Karpas-422 (cell line): ENCODE data around the gene FBLN5. TPM values are rescaled to one million over a fixed set of nuclear protein-coding genes. Genes with fewer than 3 reads are reported as not detected.

ENCODE experiments used
- DNase-seq: peaks from one replicate; pipeline ENCODE4 v3.0.0-alpha.2; 2015
- H2AFZ ChIP-seq: fragments of 200-600 bp; sonication (generic); 2 replicates; pipeline ENCODE4 v1.6.1; 2014; ENCODE audit warnings: antibody characterized with exemption, low read length, mixed read lengths
- H3K27ac ChIP-seq: fragments of 200-600 bp; sonication (generic); 2 replicates; pipeline ENCODE4 v1.5.1; 2014; ENCODE audit warnings: mild to moderate bottlenecking, low read length, moderate library complexity
- H3K27me3 ChIP-seq: fragments of 200-600 bp; sonication (generic); 2 replicates; pipeline ENCODE4 v1.6.1; 2014; ENCODE audit warnings: low read length, mixed read lengths
- H3K36me3 ChIP-seq: fragments of 200-600 bp; sonication (generic); 2 replicates; pipeline ENCODE4 v1.6.1; 2014; ENCODE audit warnings: low read length, mixed read lengths; ENCODE audit not compliant: insufficient read depth
- H3K4me1 ChIP-seq: fragments of 200-600 bp; sonication (generic); 2 replicates; pipeline ENCODE4 v1.6.1; 2014; ENCODE audit warnings: mild to moderate bottlenecking, low read length, mixed read lengths
- H3K4me2 ChIP-seq: fragments of 200-600 bp; sonication (generic); 2 replicates; pipeline ENCODE4 v1.6.1; 2014; ENCODE audit warnings: low read length, low read depth, mild to moderate bottlenecking; ENCODE audit not compliant: poor library complexity, severe bottlenecking
- H3K4me3 ChIP-seq: fragments of 200-600 bp; sonication (generic); 2 replicates; pipeline ENCODE4 v1.5.1; 2014; ENCODE audit warnings: mild to moderate bottlenecking, antibody characterized with exemption, low read length, mixed read lengths
- H3K79me2 ChIP-seq: fragments of 200-600 bp; sonication (generic); 2 replicates; pipeline ENCODE4 v1.6.1; 2014; ENCODE audit warnings: mild to moderate bottlenecking, low read length, mixed read lengths
- H3K9ac ChIP-seq: fragments of 200-600 bp; sonication (generic); 2 replicates; pipeline ENCODE4 v1.6.0; 2014; ENCODE audit warnings: low read length
- H3K9me2 ChIP-seq: fragments of 200-600 bp; sonication (generic), shearing (Covaris generic); replicated peaks from 2 replicates; pipeline ENCODE4 v1.6.0; 2014; ENCODE audit warnings: mild to moderate bottlenecking, low read length, moderate library complexity; ENCODE audit not compliant: insufficient read depth
- H3K9me3 ChIP-seq: fragments of 300-700, 200-600 bp; sonication (generic); 2 replicates; pipeline ENCODE4 v1.6.1; 2014; ENCODE audit warnings: low read length, mixed read lengths
- H4K20me1 ChIP-seq: fragments of 200-600 bp; sonication (generic); 2 replicates; pipeline ENCODE4 v1.6.1; 2014; ENCODE audit warnings: mild to moderate bottlenecking, antibody characterized with exemption, low read length, low read depth; ENCODE audit not compliant: insufficient read depth
- total RNA-seq: library from RNA; depleted of rRNA; stranded (reverse); fragments of >200 nt; shearing (Covaris generic); gene quantifications from 2 replicates; pipeline ENCODE4 v1.2.3, GENCODE V29; 2014; ENCODE audit warnings: low replicate concordance

Gene FBLN5
- total RNA-seq, 1 experiment from 2014 or later, result not detected

DNA sequence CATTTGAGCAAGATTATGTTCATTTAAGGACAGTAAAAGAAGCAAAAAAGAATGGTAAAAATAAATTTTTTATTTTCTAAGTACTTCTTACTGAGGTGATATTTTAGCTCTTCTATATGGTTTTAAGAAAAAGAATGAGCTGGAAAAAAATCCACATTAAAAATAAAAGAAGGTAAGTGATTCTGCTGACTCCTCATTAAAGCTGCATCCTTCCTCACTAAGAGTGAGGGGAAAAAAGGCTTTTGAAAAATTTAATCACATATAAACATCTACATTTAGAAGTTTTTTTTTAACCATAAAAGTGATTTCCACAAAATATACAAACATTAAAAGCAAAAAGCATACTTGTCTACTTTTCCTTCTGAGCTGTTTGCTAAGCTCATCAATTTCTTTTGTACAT is 28.3 kb upstream of the FBLN5 start:
- no peaks in the 10 kb centered on the region for H3K79me2 ChIP-seq
- H2AFZ ChIP-seq, result no peak overlapping the region
- no peak overlapping the region for H3K4me3 ChIP-seq
- H3K36me3 ChIP-seq, result peaks cover 26% of the 10 kb centered on the region
- H3K9me2 ChIP-seq, result no peaks in the 10 kb centered on the region
- no peaks in the 10 kb centered on the region for H3K4me1 ChIP-seq
- no peak for DNase-seq
- no peak overlapping the region for H3K27ac ChIP-seq
- H3K9ac ChIP-seq, result no peak overlapping the region
- H3K9me3 ChIP-seq, result no peaks in the 10 kb centered on the region
- no peaks in the 10 kb centered on the region for H3K27me3 ChIP-seq
- no peak overlapping the region for H3K4me2 ChIP-seq
- no peaks in the 10 kb centered on the region for H4K20me1 ChIP-seq

DNA sequence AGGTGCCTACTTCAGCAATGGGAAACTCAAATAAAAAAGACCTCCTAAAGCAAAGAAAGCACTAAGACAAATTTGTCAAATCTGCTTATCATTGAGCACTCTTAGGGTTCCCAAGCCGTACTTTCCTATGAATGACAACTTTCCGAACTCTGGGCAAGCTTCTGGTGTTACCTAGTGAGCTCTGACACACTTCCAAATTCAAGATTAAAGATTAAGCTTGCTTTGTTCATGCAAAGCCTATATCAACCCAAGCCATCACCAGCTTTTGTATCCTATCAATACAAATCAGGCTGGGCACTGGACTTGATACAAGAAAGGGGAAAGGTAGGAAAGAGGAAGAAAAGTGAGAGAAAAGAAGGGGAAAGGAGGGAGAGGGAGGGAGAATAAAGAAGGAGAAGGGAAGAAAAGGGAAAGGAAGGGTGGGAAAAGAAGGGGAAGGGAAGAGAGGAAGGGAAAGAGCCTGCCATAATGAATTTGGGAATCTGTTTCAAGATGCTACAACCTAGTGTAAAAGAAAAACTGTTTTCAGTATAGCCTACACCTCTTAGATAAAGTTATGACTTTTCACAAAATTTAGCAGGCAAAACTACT is 23.8 kb upstream of the FBLN5 start:
- no peak overlapping the region for H3K4me2 ChIP-seq
- H3K9me2 ChIP-seq, result no peaks in the 10 kb centered on the region
- H3K4me3 ChIP-seq, result no peak overlapping the region
- H3K36me3 ChIP-seq, result peaks cover 43% of the 10 kb centered on the region
- H3K9me3 ChIP-seq, result no peaks in the 10 kb centered on the region
- H4K20me1 ChIP-seq, result no peaks in the 10 kb centered on the region
- no peak overlapping the region for H3K9ac ChIP-seq
- DNase-seq, result no peak
- no peak overlapping the region for H2AFZ ChIP-seq
- no peaks in the 10 kb centered on the region for H3K27me3 ChIP-seq
- no peaks in the 10 kb centered on the region for H3K79me2 ChIP-seq
- H3K4me1 ChIP-seq, result peaks cover 9% of the 10 kb centered on the region
- H3K27ac ChIP-seq, result no peak overlapping the region

DNA sequence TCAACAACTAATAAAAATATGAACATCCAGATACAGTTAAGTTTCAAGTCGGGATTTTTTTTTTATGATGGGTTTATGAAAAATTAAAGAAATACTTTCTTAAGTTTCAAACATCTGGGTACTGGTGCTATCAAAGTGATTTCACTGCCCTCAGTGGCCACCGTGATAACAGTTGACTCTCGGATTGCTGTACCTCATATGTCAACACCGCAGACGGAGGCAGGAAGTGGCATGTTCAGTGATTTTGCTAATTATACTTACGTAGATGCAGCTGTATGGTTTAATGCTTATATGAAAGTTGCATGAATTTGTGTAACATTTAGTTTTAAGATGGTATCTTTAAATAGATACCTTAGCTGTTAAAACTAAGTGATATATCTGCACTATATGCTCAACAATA is 20.8 kb upstream of the FBLN5 start:
- Histone ChIP-seq H3K27ac (no peak overlapping the region), H3K27me3 (no peaks in the 10 kb centered on the region), H3K36me3 (peaks cover 27% of the 10 kb centered on the region), H3K9me2 (no peaks in the 10 kb centered on the region), H3K4me3 (no peak overlapping the region), H4K20me1 (no peaks in the 10 kb centered on the region), H3K9me3 (no peaks in the 10 kb centered on the region), H3K79me2 (no peaks in the 10 kb centered on the region), H2AFZ (no peak overlapping the region), H3K4me1 (peaks cover 9% of the 10 kb centered on the region), H3K4me2 (no peak overlapping the region), H3K9ac (no peak overlapping the region)
- DNase-seq, result no peak

DNA sequence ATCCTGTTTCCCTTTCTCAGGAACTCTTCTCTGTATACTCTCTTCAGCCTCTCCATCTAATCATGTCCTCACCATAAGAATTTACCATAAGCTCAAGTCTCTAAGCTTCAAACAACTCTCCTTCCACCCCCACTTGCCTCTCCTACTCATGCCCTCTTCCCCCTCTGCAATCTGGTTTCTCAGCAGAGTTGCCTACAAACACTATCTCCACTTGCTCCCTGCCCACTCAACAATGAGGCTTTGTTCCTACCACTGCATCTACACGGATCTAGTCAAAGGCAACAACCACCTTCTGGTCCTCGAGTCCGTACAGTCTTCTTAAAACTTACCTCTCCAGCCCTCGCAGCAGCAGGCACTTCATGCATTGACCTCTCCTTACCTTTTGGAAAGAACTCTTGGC is 17.2 kb upstream of the FBLN5 start:
- Histone ChIP-seq H3K4me2 (no peak overlapping the region), H4K20me1 (no peaks in the 10 kb centered on the region), H3K9me3 (no peaks in the 10 kb centered on the region), H3K4me1 (peaks cover 9% of the 10 kb centered on the region), H3K27me3 (no peaks in the 10 kb centered on the region), H3K79me2 (no peaks in the 10 kb centered on the region), H2AFZ (no peak overlapping the region), H3K27ac (no peak overlapping the region), H3K4me3 (no peak overlapping the region), H3K9me2 (no peaks in the 10 kb centered on the region), H3K36me3 (peaks cover 15% of the 10 kb centered on the region), H3K9ac (no peak overlapping the region)
- no peak for DNase-seq

DNA sequence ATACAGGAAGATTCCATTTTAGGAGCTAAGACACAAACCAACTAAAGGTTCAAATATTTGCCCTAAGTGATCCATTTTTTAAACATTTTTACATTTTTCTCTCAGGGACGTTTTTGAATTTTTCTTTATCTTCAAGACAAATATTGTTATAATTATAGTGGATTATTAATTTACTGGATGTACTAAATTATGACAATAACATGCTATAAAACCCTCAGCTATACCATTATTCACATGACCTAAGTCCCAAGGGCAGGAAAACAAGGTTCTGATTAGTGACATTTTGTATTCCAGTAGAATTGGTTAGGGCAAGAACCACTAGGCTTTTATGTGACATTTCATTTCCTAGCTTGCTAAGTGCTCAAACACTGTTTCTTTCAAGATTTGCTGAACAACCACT is 16.5 kb upstream of the FBLN5 start:
- peaks cover 8% of the 10 kb centered on the region for H3K36me3 ChIP-seq
- no peaks in the 10 kb centered on the region for H3K79me2 ChIP-seq
- no peaks in the 10 kb centered on the region for H3K9me3 ChIP-seq
- H3K9ac ChIP-seq, result no peak overlapping the region
- H3K4me2 ChIP-seq, result no peak overlapping the region
- no peaks in the 10 kb centered on the region for H4K20me1 ChIP-seq
- H3K27me3 ChIP-seq, result no peaks in the 10 kb centered on the region
- peaks cover 9% of the 10 kb centered on the region for H3K4me1 ChIP-seq
- no peak overlapping the region for H3K27ac ChIP-seq
- no peaks in the 10 kb centered on the region for H3K9me2 ChIP-seq
- H2AFZ ChIP-seq, result no peak overlapping the region
- H3K4me3 ChIP-seq, result no peak overlapping the region
- no peak for DNase-seq

DNA sequence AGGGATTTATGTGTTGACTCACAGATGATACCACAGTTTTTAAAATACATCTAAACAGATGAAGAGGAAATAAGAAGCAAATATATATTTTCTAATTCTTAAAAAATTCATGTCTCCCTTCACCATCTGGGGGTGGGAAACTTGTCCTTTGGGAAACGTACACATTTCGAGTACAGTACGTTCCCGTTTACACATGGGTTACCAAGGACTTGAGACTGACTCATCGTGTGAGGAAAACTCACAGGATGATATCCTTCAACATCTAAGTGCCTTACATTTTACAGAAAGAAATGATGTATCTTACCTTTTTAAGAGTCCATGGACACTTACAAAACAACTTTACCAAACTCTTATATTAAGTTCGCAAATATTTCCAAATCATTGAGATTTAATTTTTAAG is 16.0 kb upstream of the FBLN5 start:
- Histone ChIP-seq H4K20me1 (no peaks in the 10 kb centered on the region), H3K4me1 (peaks cover 6% of the 10 kb centered on the region), H3K9ac (no peak overlapping the region), H2AFZ (no peak overlapping the region), H3K79me2 (no peaks in the 10 kb centered on the region), H3K4me3 (no peak overlapping the region), H3K27me3 (no peaks in the 10 kb centered on the region), H3K9me3 (no peaks in the 10 kb centered on the region), H3K4me2 (no peak overlapping the region), H3K9me2 (no peaks in the 10 kb centered on the region), H3K27ac (no peak overlapping the region), H3K36me3 (peaks cover 3% of the 10 kb centered on the region)
- no peak for DNase-seq

DNA sequence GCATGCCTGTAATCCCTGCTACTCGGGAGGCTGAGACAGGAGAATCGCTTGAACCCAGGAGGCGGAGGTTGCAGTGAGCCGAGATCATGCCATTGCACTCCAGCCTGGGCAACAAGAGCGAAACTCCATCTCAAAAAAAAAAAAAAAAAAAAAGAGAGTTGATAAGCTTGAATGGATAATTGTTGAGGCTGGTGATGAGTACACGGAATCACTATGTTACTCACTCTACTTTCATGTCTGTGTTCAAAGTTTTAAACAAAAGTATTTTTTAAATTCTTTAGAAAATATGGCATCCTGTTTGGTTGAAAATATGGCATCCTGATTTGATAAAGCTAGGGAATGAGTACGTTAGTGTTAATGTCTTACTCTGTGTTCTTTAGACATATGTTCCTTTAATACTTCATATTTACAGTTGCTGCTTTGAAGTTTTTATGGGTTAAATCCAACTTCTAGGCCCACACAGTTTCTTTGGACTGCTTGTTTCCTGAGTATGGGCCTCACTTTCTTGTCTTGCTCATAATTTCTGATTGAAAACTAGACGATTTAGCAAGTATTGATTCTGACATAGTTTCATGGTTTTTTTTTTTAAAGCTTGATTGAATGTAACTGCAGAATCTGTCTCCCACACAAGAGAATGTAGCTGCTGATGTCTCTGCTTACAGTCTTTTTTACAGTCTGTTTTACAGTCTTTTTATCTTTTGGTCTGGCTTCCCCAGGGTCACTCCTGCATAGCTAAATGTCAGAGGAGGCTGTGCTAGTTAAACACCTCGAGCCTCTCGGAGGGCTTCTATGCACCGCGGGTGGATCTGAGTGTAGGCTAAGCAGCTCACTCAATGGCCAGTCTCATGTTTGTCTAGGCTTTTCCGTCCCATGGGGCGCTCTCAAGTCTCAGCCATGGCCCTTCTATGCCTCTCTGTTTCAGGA is 14.1 kb upstream of the FBLN5 start:
- Histone ChIP-seq H4K20me1 (no peaks in the 10 kb centered on the region), H3K9me3 (no peaks in the 10 kb centered on the region), H3K9me2 (no peaks in the 10 kb centered on the region), H3K4me2 (no peak overlapping the region), H3K27ac (no peak overlapping the region), H2AFZ (no peak overlapping the region), H3K4me1 (peaks cover 5% of the 10 kb centered on the region), H3K79me2 (no peaks in the 10 kb centered on the region), H3K9ac (no peak overlapping the region), H3K36me3 (no peaks in the 10 kb centered on the region), H3K4me3 (no peak overlapping the region), H3K27me3 (no peaks in the 10 kb centered on the region)
- no peak for DNase-seq

DNA sequence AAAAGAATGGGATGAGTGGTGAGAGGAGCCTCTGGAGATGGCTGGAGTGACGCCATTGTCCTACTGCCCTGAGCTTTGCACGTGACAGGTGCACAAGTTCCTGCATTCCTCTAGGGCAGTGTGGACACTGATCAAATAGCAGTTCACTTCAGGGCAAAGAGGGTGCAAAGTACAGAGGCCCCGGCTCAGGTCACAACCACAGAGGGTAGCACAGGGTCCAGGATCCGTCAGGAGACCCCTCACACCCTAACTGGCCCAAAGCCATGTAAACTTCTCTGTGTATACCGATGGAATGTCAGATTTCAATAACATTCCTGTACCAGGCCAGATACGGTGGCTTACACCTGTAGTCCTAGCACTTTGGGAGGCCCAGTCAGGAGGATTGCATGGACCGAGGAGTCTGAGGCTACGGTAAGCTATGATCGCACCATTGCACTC is 10.4 kb upstream of the FBLN5 start:
- Histone ChIP-seq H3K4me3 (no peak overlapping the region), H3K9me3 (no peaks in the 10 kb centered on the region), H3K9me2 (no peaks in the 10 kb centered on the region), H3K27ac (no peak overlapping the region), H3K79me2 (no peaks in the 10 kb centered on the region), H3K4me1 (peaks cover 8% of the 10 kb centered on the region), H3K27me3 (no peaks in the 10 kb centered on the region), H3K36me3 (no peaks in the 10 kb centered on the region), H3K9ac (no peak overlapping the region), H2AFZ (no peak overlapping the region), H3K4me2 (no peak overlapping the region), H4K20me1 (no peaks in the 10 kb centered on the region)
- DNase-seq, result no peak
